NCI-H2171 (cell line): Measurements from ENCODE around the gene TRPM5.

Experiments
- DNase-seq: peaks from one replicate; lab custom pipeline; 2025; lab: John Stamatoyannopoulos, UW

Gene TRPM5

GRCh38 chr11:2436013-2436520, 8.2 kb downstream of the TRPM5 start:
- DNase-seq, result no peak

- no peak for DNase-seq
These were observed 8.9 kb downstream of the TRPM5 start for GRCh38 chr11:2435288-2436012.

- no peak for DNase-seq
These were observed 9.6 kb downstream of the TRPM5 start for GRCh38 chr11:2434506-2435255.

GRCh38 chr11:2434008-2434407, 10.3 kb downstream of the TRPM5 start:
- no peak for DNase-seq

GRCh38 chr11:2433106-2433925, 11.0 kb downstream of the TRPM5 start:
- no peak for DNase-seq

- DNase-seq, result no peak
These were observed 11.7 kb downstream of the TRPM5 start for GRCh38 chr11:2432628-2433071.

- no peak for DNase-seq
These were observed 12.1 kb downstream of the TRPM5 start for GRCh38 chr11:2432171-2432621.

GRCh38 chr11:2431395-2431794, 12.9 kb downstream of the TRPM5 start:
- DNase-seq, result no peak

- no peak for DNase-seq
These were observed 16.0 kb downstream of the TRPM5 start for GRCh38 chr11:2428322-2428795.

GRCh38 chr11:2427721-2428321, 16.5 kb downstream of the TRPM5 start:
- no peak for DNase-seq

- no peak for DNase-seq
These were observed 17.3 kb downstream of the TRPM5 start for GRCh38 chr11:2426826-2427521.

- no peak for DNase-seq
These were observed 18.1 kb downstream of the TRPM5 start for GRCh38 chr11:2426221-2426620.

- DNase-seq, result no peak
These were observed 18.8 kb downstream of the TRPM5 start for GRCh38 chr11:2425506-2425905.

- DNase-seq, result no peak
These were observed 19.4 kb downstream of the TRPM5 start for GRCh38 chr11:2424811-2425495.

GRCh38 chr11:2423157-2424025, 20.9 kb downstream of the TRPM5 start:
- no peak for DNase-seq

- no peak for DNase-seq
These were observed 21.7 kb downstream of the TRPM5 start for GRCh38 chr11:2422461-2423156.

- DNase-seq, result no peak
These were observed 22.3 kb downstream of the TRPM5 start for GRCh38 chr11:2421996-2422395.

GRCh38 chr11:2421226-2421994, 22.9 kb downstream of the TRPM5 start:
- no peak for DNase-seq
